HepG2 (cell line): ENCODE results near the gene MEGF6. TPM values are rescaled to one million over a fixed set of nuclear protein-coding genes. Genes with fewer than 3 reads are reported as not detected.

Experiments
- ARNT ChIP-seq: fragments of 450-650 bp; IDR thresholded peaks from 2 replicates; pipeline ENCODE4 v1.6.1; 2017
- DBP ChIP-seq: sonication (generic); formaldehyde crosslinking; IDR thresholded peaks from 2 replicates; pipeline ENCODE4 v1.4.0; 2020; ENCODE audit warnings: missing genetic modification reagents; ENCODE audit errors: not compliant biosample characterization
- HOXA7 ChIP-seq: sonication (generic); formaldehyde crosslinking; IDR thresholded peaks from 2 replicates; pipeline ENCODE4 v1.8.1; 2022; ENCODE audit warnings: mild to moderate bottlenecking, missing genetic modification reagents, moderate library complexity
- KDM6A ChIP-seq: IDR thresholded peaks from 2 replicates; pipeline ENCODE4 v1.6.1; 2016; ENCODE audit warnings: low read depth
- MED1 ChIP-seq: sonication (generic); formaldehyde crosslinking; IDR thresholded peaks from 2 replicates; pipeline ENCODE4 v1.4.0; 2020; ENCODE audit warnings: missing genetic modification reagents
- MXI1 ChIP-seq: IDR thresholded peaks from 3 replicates; pipeline ENCODE4 v1.6.1; 2012; ENCODE audit warnings: low read depth, low read length, inconsistent platforms, borderline replicate concordance
- NFATC3 ChIP-seq: sonication (generic); formaldehyde crosslinking; IDR thresholded peaks from 2 replicates; pipeline ENCODE4 v1.5.1; 2020; ENCODE audit warnings: mild to moderate bottlenecking, missing genetic modification reagents
- PRDM10 ChIP-seq: sonication (generic); formaldehyde crosslinking; IDR thresholded peaks from 2 replicates; pipeline ENCODE4 v1.4.0; 2020; ENCODE audit warnings: low read depth, missing genetic modification reagents
- SRSF4 ChIP-seq: fragments of 200-400 bp; formaldehyde crosslinking; IDR thresholded peaks from one replicate; pipeline ENCODE4 v1.6.1; 2018; ENCODE audit warnings: mild to moderate bottlenecking, low read depth, low read length, moderate library complexity; ENCODE audit not compliant: poor library complexity, severe bottlenecking
- STAT6 ChIP-seq: sonication (generic); formaldehyde crosslinking; IDR thresholded peaks from 2 replicates; pipeline ENCODE4 v1.4.0; 2020; ENCODE audit warnings: missing genetic modification reagents, mild to moderate bottlenecking, borderline replicate concordance
- U2AF1 ChIP-seq: fragments of 200-400 bp; formaldehyde crosslinking; optimal IDR thresholded peaks from 2 replicates; pipeline ENCODE3; 2017; ENCODE audit warnings: mild to moderate bottlenecking, low read depth, low read length
- ZBTB10 ChIP-seq: sonication (generic); formaldehyde crosslinking; IDR thresholded peaks from 2 replicates; pipeline ENCODE4 v1.4.0; 2020; ENCODE audit warnings: missing genetic modification reagents, borderline replicate concordance
- ZBTB14 ChIP-seq: sonication (generic); formaldehyde crosslinking; IDR thresholded peaks from 2 replicates; pipeline ENCODE4 v1.4.0; 2020; ENCODE audit warnings: missing genetic modification reagents
- ZFP36L1 ChIP-seq: sonication (generic); formaldehyde crosslinking; IDR thresholded peaks from 2 replicates; pipeline ENCODE4 v1.8.0; 2022; ENCODE audit warnings: mild to moderate bottlenecking, missing genetic modification reagents, moderate library complexity
- ZNF639 ChIP-seq: conservative IDR thresholded peaks from 2 replicates; pipeline ENCODE4 v1.6.1; 2018; ENCODE audit warnings: missing genetic modification reagents
- ZNF720 ChIP-seq: sonication (generic); formaldehyde crosslinking; IDR thresholded peaks from 2 replicates; pipeline ENCODE4 v1.4.0; 2020; ENCODE audit warnings: missing genetic modification reagents
- polyA plus RNA-seq, 8 experiments: library from polyadenylated mRNA; depleted of rRNA in 3 of 8; stranded (reverse) in 7 of 8; unstranded in 1 of 8; fragments of >200 nt; fragmentation: Illumina TruSeq in 4 of 8; extraction: Trizol in 4 of 8; gene quantifications; 2 replicates each; pipeline versions ENCODE4 v1.2.1 to v1.2.3, GENCODE V29; 2011 to 2016; ENCODE audit warnings: low read depth in 4 of 8, missing spikeins in 1 of 8, mixed read lengths in 1 of 8; ENCODE audit not compliant: insufficient read depth in 1 of 8
- total RNA-seq, 5 experiments: library from RNA; depleted of rRNA; stranded (reverse); fragments of >200 nt; fragmentation: Illumina TruSeq; extraction: Trizol; gene quantifications; 2 replicates each; pipeline ENCODE4 v1.2.3, GENCODE V29; 2016; ENCODE audit warnings: low read depth in 1 of 5

Gene MEGF6
- total and polyA plus RNA-seq, 2 of the 13 experiments (the other 11 are each of a cell fraction or from before 2014, with no cell fraction given) = 1.9 TPM

- TF ChIP-seq PRDM10 (CRISPR knock-in tag) (no peak), NFATC3 (CRISPR knock-in tag) (no peak), ARNT (no peak), DBP (CRISPR knock-in tag) (no peak), ZNF639 (CRISPR knock-in tag) (peak; percentile 2; the same call in 1 of the 2 replicates), KDM6A (CRISPR knock-in tag) (no peak), ZBTB10 (CRISPR knock-in tag) (no peak), HOXA7 (no peak), MED1 (CRISPR knock-in tag) (no peak), ZFP36L1 (CRISPR knock-in tag) (peak; percentile 73; the same call in 1 of the 2 replicates), MXI1 (peak; percentile 22; the same call in 1 of the 3 replicates), U2AF1 (no peak), SRSF4 (no peak), ZBTB14 (CRISPR knock-in tag) (no peak), ZNF720 (no peak), STAT6 (CRISPR knock-in tag) (no peak)
Observed at GRCh38 chr1:3625151-3625907, 14.0 kb upstream of the MEGF6 start (continued).
